Measurements from ENCODE around the gene EBI3. TPM values are rescaled to one million over a fixed set of nuclear protein-coding genes. Genes with fewer than 3 reads are reported as not detected.

EBI3 gene
- total and polyA plus RNA-seq, 4 donors, result 1.8 to 7.8 (median 2.5) TPM

DNA sequence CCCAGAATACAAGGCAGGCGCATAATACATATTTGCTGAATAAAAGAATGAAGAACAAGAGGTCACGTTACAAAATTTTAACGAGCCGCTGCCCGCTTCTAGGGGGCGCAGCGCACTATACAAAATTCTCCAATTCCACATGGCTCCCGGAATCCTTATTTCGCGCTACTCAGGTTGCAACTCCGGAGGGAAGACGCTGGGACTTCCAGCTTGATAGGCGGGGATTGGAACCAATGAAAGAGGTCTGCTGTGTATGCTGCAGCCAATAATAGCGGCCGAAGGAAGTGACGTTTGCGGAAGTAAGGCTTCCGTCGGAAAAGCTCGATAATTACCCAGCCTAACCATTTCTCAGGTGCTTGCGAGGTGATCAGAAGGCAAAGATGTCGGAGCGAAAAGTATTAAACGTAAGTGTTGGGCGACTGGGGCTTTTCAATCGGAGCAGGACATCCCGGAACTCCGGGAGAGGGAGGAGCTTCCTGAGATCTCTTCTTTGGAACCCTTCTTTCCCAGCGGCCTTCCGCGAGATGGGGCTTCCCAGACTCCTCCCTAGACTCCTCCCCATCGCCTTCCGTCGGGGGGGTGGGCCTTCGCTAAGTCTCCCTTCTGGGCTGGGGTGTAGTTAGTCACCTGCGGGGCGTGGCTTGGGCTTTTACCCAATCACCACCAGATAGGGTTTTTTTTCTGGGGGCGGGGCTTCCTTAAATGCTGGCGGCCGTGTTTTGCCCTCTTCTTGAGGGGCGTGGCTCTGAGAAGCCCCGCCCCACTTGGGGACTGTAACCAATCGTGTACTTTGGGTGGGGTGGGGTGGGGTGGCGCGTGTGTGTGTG, 17.7 kb downstream of the EBI3 start, which contains the start of gene YJU2:
YJU2 (plus strand) TSS at position 314 of the 827 bp plus-strand sequence; CDS start at position 381, 67 bp downstream.
- Histone ChIP-seq H3K4me1 (ENCODE audit: control insufficient read depth in 4 of 4, insufficient read depth in 4 of 4, low read length in 3 of 4) (peaks cover 0 to 15% (median 10%) of the 10 kb centered on the region in 4 donors), H3K36me3 (ENCODE audit: control insufficient read depth in 4 of 4, insufficient read depth in 3 of 4, low read depth in 1 of 4, low read length in 3 of 4) (peaks cover 4 to 29% (median 18%) of the 10 kb centered on the region in 4 donors), H3K4me3 (ENCODE audit: low read depth in 1 of 3, low read length in 3 of 3) (peak within 1 kb of the TSS; percentile 46 to 98 (median 90)), H3K9ac (ENCODE audit: low read depth in 1 of 2, low read length in 2 of 2) (peak within 1 kb of the TSS; percentile 48 to 100), H3K27me3 (ENCODE audit: control insufficient read depth in 4 of 4, insufficient read depth in 4 of 4, low read length in 3 of 4) (no peaks in the 10 kb centered on the region), H3K27ac (ENCODE audit: low read depth in 1 of 2, low read length in 2 of 2) (peak within 1 kb of the TSS; percentile 92 to 98), H3K9me3 (ENCODE audit: control insufficient read depth in 4 of 4, low read length in 3 of 4) (peaks cover 0 to 1% (median under 1%) of the 10 kb centered on the region in 4 donors)
- DNase-seq (ENCODE audit: low spot score), result peak; percentile 95
- under 1% methylated on average over 45 of the region's 45 CpGs for WGBS
- TF ChIP-seq HNF4A (conservative IDR thresholded peaks at IDR 0.05) (peak; percentile 5 to 20), EGR1 (IDR thresholded peaks at IDR 0.05; ENCODE audit: low read depth in 2 of 2) (peak; percentile 39 to 59), FOXA2 (IDR thresholded peaks at IDR 0.05) (no peak), HNF4G (IDR thresholded peaks at IDR 0.05) (no peak), SP1 (IDR thresholded peaks at IDR 0.05) (peak; percentile 99), ATF3 (IDR thresholded peaks at IDR 0.05) (peak; percentile 4), RAD21 (IDR thresholded peaks at IDR 0.05) (peak; percentile 36 to 63), TAF1 (conservative IDR thresholded peaks at IDR 0.05) (peak; percentile 69), NR2F2 (IDR thresholded peaks at IDR 0.05) (peak; percentile 60), YY1 (IDR thresholded peaks at IDR 0.05) (peak; percentile 54), MAX (IDR thresholded peaks at IDR 0.05) (peak; percentile 61), RXRA (IDR thresholded peaks at IDR 0.05) (peak; percentile 7 to 31), FOXA1 (IDR thresholded peaks at IDR 0.05) (no peak), GABPA (IDR thresholded peaks at IDR 0.05 in 1 of 2, conservative IDR thresholded peaks at IDR 0.05 in 1 of 2) (peak; percentile 99), JUND (IDR thresholded peaks at IDR 0.05) (peak; percentile 27 to 46)
- TF ChIP-seq, protein P1, sequence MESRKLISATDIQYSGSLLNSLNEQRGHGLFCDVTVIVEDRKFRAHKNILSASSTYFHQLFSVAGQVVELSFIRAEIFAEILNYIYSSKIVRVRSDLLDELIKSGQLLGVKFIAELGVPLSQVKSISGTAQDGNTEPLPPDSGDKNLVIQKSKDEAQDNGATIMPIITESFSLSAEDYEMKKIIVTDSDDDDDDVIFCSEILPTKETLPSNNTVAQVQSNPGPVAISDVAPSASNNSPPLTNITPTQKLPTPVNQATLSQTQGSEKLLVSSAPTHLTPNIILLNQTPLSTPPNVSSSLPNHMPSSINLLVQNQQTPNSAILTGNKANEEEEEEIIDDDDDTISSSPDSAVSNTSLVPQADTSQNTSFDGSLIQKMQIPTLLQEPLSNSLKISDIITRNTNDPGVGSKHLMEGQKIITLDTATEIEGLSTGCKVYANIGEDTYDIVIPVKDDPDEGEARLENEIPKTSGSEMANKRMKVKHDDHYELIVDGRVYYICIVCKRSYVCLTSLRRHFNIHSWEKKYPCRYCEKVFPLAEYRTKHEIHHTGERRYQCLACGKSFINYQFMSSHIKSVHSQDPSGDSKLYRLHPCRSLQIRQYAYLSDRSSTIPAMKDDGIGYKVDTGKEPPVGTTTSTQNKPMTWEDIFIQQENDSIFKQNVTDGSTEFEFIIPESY (IDR thresholded peaks at IDR 0.05), result peak; percentile 96
- TF ChIP-seq, protein P2, sequence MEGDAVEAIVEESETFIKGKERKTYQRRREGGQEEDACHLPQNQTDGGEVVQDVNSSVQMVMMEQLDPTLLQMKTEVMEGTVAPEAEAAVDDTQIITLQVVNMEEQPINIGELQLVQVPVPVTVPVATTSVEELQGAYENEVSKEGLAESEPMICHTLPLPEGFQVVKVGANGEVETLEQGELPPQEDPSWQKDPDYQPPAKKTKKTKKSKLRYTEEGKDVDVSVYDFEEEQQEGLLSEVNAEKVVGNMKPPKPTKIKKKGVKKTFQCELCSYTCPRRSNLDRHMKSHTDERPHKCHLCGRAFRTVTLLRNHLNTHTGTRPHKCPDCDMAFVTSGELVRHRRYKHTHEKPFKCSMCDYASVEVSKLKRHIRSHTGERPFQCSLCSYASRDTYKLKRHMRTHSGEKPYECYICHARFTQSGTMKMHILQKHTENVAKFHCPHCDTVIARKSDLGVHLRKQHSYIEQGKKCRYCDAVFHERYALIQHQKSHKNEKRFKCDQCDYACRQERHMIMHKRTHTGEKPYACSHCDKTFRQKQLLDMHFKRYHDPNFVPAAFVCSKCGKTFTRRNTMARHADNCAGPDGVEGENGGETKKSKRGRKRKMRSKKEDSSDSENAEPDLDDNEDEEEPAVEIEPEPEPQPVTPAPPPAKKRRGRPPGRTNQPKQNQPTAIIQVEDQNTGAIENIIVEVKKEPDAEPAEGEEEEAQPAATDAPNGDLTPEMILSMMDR (IDR thresholded peaks at IDR 0.05; ENCODE audit: low read depth, low read length, missing input control), result peak; percentile 28
- TF ChIP-seq, protein P3, sequence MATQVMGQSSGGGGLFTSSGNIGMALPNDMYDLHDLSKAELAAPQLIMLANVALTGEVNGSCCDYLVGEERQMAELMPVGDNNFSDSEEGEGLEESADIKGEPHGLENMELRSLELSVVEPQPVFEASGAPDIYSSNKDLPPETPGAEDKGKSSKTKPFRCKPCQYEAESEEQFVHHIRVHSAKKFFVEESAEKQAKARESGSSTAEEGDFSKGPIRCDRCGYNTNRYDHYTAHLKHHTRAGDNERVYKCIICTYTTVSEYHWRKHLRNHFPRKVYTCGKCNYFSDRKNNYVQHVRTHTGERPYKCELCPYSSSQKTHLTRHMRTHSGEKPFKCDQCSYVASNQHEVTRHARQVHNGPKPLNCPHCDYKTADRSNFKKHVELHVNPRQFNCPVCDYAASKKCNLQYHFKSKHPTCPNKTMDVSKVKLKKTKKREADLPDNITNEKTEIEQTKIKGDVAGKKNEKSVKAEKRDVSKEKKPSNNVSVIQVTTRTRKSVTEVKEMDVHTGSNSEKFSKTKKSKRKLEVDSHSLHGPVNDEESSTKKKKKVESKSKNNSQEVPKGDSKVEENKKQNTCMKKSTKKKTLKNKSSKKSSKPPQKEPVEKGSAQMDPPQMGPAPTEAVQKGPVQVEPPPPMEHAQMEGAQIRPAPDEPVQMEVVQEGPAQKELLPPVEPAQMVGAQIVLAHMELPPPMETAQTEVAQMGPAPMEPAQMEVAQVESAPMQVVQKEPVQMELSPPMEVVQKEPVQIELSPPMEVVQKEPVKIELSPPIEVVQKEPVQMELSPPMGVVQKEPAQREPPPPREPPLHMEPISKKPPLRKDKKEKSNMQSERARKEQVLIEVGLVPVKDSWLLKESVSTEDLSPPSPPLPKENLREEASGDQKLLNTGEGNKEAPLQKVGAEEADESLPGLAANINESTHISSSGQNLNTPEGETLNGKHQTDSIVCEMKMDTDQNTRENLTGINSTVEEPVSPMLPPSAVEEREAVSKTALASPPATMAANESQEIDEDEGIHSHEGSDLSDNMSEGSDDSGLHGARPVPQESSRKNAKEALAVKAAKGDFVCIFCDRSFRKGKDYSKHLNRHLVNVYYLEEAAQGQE (IDR thresholded peaks at IDR 0.05), result peak; percentile 34

Data from liver (tissue), 9 donors.